RPMI8226 (cell line): Measurements from ENCODE around the gene TRAFD1.
"Not testable (repeated sequence)": the region's sequence is repeated elsewhere in the genome, so short reads cannot be mapped to it uniquely, and the experiment has no call there.

ENCODE experiments used
- DNase-seq: peaks from one replicate; pipeline ENCODE4 v3.0.0-alpha.2; 2015

Gene TRAFD1

GRCh38 chr12:112125250-112125999 lies at the start of gene TRAFD1:
Gene TRAFD1 (plus strand): TSS chr12:112125560. CDS start chr12:112130523, 4,963 bp downstream.
- DNase-seq = peak; percentile 99

GRCh38 chr12:112087055-112087850 lies 38.1 kb upstream of the TRAFD1 start:
- DNase-seq = no peak

- DNase-seq = no peak
Observed at GRCh38 chr12:112087851-112088250, 37.5 kb upstream of the TRAFD1 start.

GRCh38 chr12:112091563-112091962 lies 33.8 kb upstream of the TRAFD1 start:
- DNase-seq = no peak

- no peak for DNase-seq
Observed at GRCh38 chr12:112096070-112096469, 29.3 kb upstream of the TRAFD1 start.

- no peak for DNase-seq
Observed at GRCh38 chr12:112096667-112097066, 28.7 kb upstream of the TRAFD1 start.

GRCh38 chr12:112097641-112098040 lies 27.7 kb upstream of the TRAFD1 start:
- DNase-seq = no peak

GRCh38 chr12:112100500-112100899 lies 24.9 kb upstream of the TRAFD1 start:
- DNase-seq = not testable (repeated sequence)

GRCh38 chr12:112102127-112102526 lies 23.2 kb upstream of the TRAFD1 start:
- no peak for DNase-seq

- DNase-seq = not testable (repeated sequence)
Observed at GRCh38 chr12:112102746-112103145, 22.6 kb upstream of the TRAFD1 start.

- DNase-seq = no peak
Observed at GRCh38 chr12:112103758-112104503, 21.4 kb upstream of the TRAFD1 start.

GRCh38 chr12:112105891-112106290 lies 19.5 kb upstream of the TRAFD1 start:
- no peak for DNase-seq

GRCh38 chr12:112107306-112108201 lies 17.8 kb upstream of the TRAFD1 start:
- peak; percentile 39 for DNase-seq

GRCh38 chr12:112108202-112109079 lies 16.9 kb upstream of the TRAFD1 start, which contains the start of gene NAA25:
Gene NAA25 (minus strand): TSS chr12:112108783. CDS start chr12:112108773, 10 bp downstream.
- DNase-seq = peak; percentile 90

- DNase-seq = not testable (repeated sequence)
Observed at GRCh38 chr12:112110787-112111662, 14.3 kb upstream of the TRAFD1 start.

- no peak for DNase-seq
Observed at GRCh38 chr12:112111931-112112330, 13.4 kb upstream of the TRAFD1 start.

- DNase-seq = no peak
Observed at GRCh38 chr12:112112409-112113133, 12.8 kb upstream of the TRAFD1 start.

GRCh38 chr12:112115259-112116045 lies 9.9 kb upstream of the TRAFD1 start:
- DNase-seq = no peak
